ENCODE results near the gene FLAD1.

Gene FLAD1

GRCh38 chr1:154938604-154939399, 44.3 kb upstream of the FLAD1 start:
- Histone ChIP-seq H3K9me3 (ENCODE audit: control insufficient read depth, insufficient read depth, low read depth, low read length) (no peaks in the 10 kb centered on the region), H3K4me3 (ENCODE audit: low read depth, low read length) (no peak overlapping the region), H3K36me3 (ENCODE audit: control insufficient read depth in 2 of 2, insufficient read depth in 1 of 2, low read length in 2 of 2) (no peaks in the 10 kb centered on the region), H3K27ac (ENCODE audit: extremely low read depth, low read depth, low read length) (no peak overlapping the region), H3K4me1 (ENCODE audit: control insufficient read depth, insufficient read depth, low read length) (no peaks in the 10 kb centered on the region)
- TF ChIP-seq ZNF121 (tag by site-specific recombination; IDR thresholded peaks at IDR 0.05), result peak; percentile 96
- no peak for TF ChIP-seq TCF7L2 (IDR thresholded peaks at IDR 0.05; ENCODE audit: borderline replicate concordance, low read depth, low read length)
- peak; percentile 23; the same call in 1 of the 2 replicates for TF ChIP-seq ZBTB21 (tag by site-specific recombination; IDR thresholded peaks at IDR 0.05)
- 0 out of 2 replicates have a peak, but pooled peaks have one; percentile 12 for TF ChIP-seq ZIC2 (tag by site-specific recombination; IDR thresholded peaks at IDR 0.05)
- TF ChIP-seq ZNF768 (tag by site-specific recombination; IDR thresholded peaks at IDR 0.05), result no peak
- no peak for TF ChIP-seq ELK4 (IDR thresholded peaks at IDR 0.05; ENCODE audit: borderline replicate concordance, low read depth, low read length)
- TF ChIP-seq TRIM28 (IDR thresholded peaks at IDR 0.05; ENCODE audit: borderline replicate concordance, low read length), result no peak
- TF ChIP-seq ZNF223 (tag by site-specific recombination; IDR thresholded peaks at IDR 0.05), result peak; percentile 92
- TF ChIP-seq MYNN (tag by site-specific recombination; IDR thresholded peaks at IDR 0.05; ENCODE audit: borderline replicate concordance), result no peak
- TF ChIP-seq ZNF629 (tag by site-specific recombination; IDR thresholded peaks at IDR 0.05), result 0 out of 2 replicates have a peak, but pooled peaks have one; percentile 29
- peak; percentile 43; the same call in 1 of the 2 replicates for TF ChIP-seq ZNF341 (tag by site-specific recombination; IDR thresholded peaks at IDR 0.05; ENCODE audit: low read depth)
- TF ChIP-seq KLF17 (tag by site-specific recombination; IDR thresholded peaks at IDR 0.05), result peak; percentile 59; the same call in 1 of the 2 replicates
- ChIA-PET POLR2A (interaction anchor here (0.8 kb wide), 1 partner anchor 35 kb away, joined by 3 read pairs; no protein-coding TSS in a partner anchor), CTCF (interaction anchor here (0.6 to 1.5 kb wide), 5 partner anchors 43 to 379 kb away, joined by 3 to 5 read pairs (median 3); no protein-coding TSS in a partner anchor)

- ChIA-PET CTCF (interaction anchor here (0.6 to 1.5 kb wide), 7 partner anchors 15 to 381 kb away, joined by 3 to 5 read pairs (median 3); no protein-coding TSS in a partner anchor), POLR2A (no interaction called here)
- H3K36me3 ChIP-seq (ENCODE audit: control insufficient read depth in 2 of 2, insufficient read depth in 1 of 2, low read length in 2 of 2), result peaks cover 0 to 5% of the 10 kb centered on the region in 2 experiments; a peak in 1 of 3 replicates
- no peak overlapping the region for H3K27ac ChIP-seq (ENCODE audit: extremely low read depth, low read depth, low read length)
- no peak overlapping the region for H3K4me3 ChIP-seq (ENCODE audit: low read depth, low read length)
- no peaks in the 10 kb centered on the region for H3K4me1 ChIP-seq (ENCODE audit: control insufficient read depth, insufficient read depth, low read length)
- TF ChIP-seq PATZ1 (tag by site-specific recombination; IDR thresholded peaks at IDR 0.05) (0 out of 2 replicates have a peak, but pooled peaks have one; percentile 9), ZEB2 (tag by site-specific recombination; IDR thresholded peaks at IDR 0.05) (no peak), ZNF501 (tag by site-specific recombination; IDR thresholded peaks at IDR 0.05) (no peak), ZNF398 (tag by site-specific recombination; IDR thresholded peaks at IDR 0.05) (peak; percentile 62), GLIS1 (tag by site-specific recombination; IDR thresholded peaks at IDR 0.05) (peak; percentile 80), ZNF157 (tag by site-specific recombination; IDR thresholded peaks at IDR 0.05) (no peak)
- no peaks in the 10 kb centered on the region for H3K9me3 ChIP-seq (ENCODE audit: control insufficient read depth, insufficient read depth, low read depth, low read length)
Measured at GRCh38 chr1:154940213-154940560, 43.0 kb upstream of the FLAD1 start.

Data from HEK293 (cell line).